ENCODE results near the gene NOVA1.
"Not testable (repeated sequence)": the region's sequence is repeated elsewhere in the genome, so short reads cannot be mapped to it uniquely, and the experiment has no call there.

NOVA1 gene

GRCh38 chr14:26597589-26598080 is at the start of gene NOVA1:
TSS of gene NOVA1 (minus strand) at chr14:26598033. CDS start at chr14:26597436, 597 bp downstream.
- DNase-seq (ENCODE audit: extremely low read depth, low read depth), result no peak
- H3K4me3 ChIP-seq (replicated peaks; ENCODE audit: low read depth, low read length), result peak within 1 kb of the TSS; percentile 40

GRCh38 chr14:26645057-26645456 is 47.2 kb upstream of the NOVA1 start:
- not testable (repeated sequence) for H3K4me3 ChIP-seq (replicated peaks; ENCODE audit: low read depth, low read length); DNase-seq (ENCODE audit: extremely low read depth, low read depth)

More at GRCh38 chr14:26597589-26598080, at the start of gene NOVA1:
- no peak for TF ChIP-seq CTCF (IDR thresholded peaks at IDR 0.05; ENCODE audit: low read depth, low read length, missing control alignments)

- no peak for TF ChIP-seq CTCF (IDR thresholded peaks at IDR 0.05; ENCODE audit: low read depth, low read length, missing control alignments)
- DNase-seq (ENCODE audit: extremely low read depth, low read depth), result no peak
- no peak overlapping the region for H3K4me3 ChIP-seq (replicated peaks; ENCODE audit: low read depth, low read length)
These were observed 38.7 kb upstream of the NOVA1 start for GRCh38 chr14:26636561-26636960.

GRCh38 chr14:26634946-26635345 is 37.1 kb upstream of the NOVA1 start:
- not testable (repeated sequence) for H3K4me3 ChIP-seq (replicated peaks; ENCODE audit: low read depth, low read length); DNase-seq (ENCODE audit: extremely low read depth, low read depth)

GRCh38 chr14:26626256-26626655 is 28.4 kb upstream of the NOVA1 start:
- no peak for TF ChIP-seq CTCF (IDR thresholded peaks at IDR 0.05; ENCODE audit: low read depth, low read length, missing control alignments)
- no peak overlapping the region for H3K4me3 ChIP-seq (replicated peaks; ENCODE audit: low read depth, low read length)
- no peak for DNase-seq (ENCODE audit: extremely low read depth, low read depth)

GRCh38 chr14:26622611-26623010 is 24.8 kb upstream of the NOVA1 start:
- TF ChIP-seq CTCF (IDR thresholded peaks at IDR 0.05; ENCODE audit: low read depth, low read length, missing control alignments), result no peak
- no peak overlapping the region for H3K4me3 ChIP-seq (replicated peaks; ENCODE audit: low read depth, low read length)
- no peak for DNase-seq (ENCODE audit: extremely low read depth, low read depth)

- DNase-seq (ENCODE audit: extremely low read depth, low read depth), result no peak
- TF ChIP-seq CTCF (IDR thresholded peaks at IDR 0.05; ENCODE audit: low read depth, low read length, missing control alignments), result no peak
- H3K4me3 ChIP-seq (replicated peaks; ENCODE audit: low read depth, low read length), result no peak overlapping the region
These were observed 24.2 kb upstream of the NOVA1 start for GRCh38 chr14:26621807-26622560.

GRCh38 chr14:26621364-26621763 is 23.5 kb upstream of the NOVA1 start:
- no peak for DNase-seq (ENCODE audit: extremely low read depth, low read depth)
- no peak for TF ChIP-seq CTCF (IDR thresholded peaks at IDR 0.05; ENCODE audit: low read depth, low read length, missing control alignments)

More at GRCh38 chr14:26621364-26621763, 23.5 kb upstream of the NOVA1 start:
- H3K4me3 ChIP-seq (replicated peaks; ENCODE audit: low read depth, low read length), result no peak overlapping the region

Data from HFF-Myc (cell line).